Activated CD8-positive, alpha-beta T cell treated with anti-CD3 and anti-CD28 coated beads for 36 hours (primary cell): Measurements from ENCODE around the gene ADIG. TPM values are rescaled to one million over a fixed set of nuclear protein-coding genes. Genes with fewer than 3 reads are reported as not detected.

Experiments
- ATAC-seq: fragments of 200-7000 bp; cut with Tn5 transposase; one replicate; pipeline ENCODE4 v1.10.0; 2021; ENCODE audit warnings: mild to moderate bottlenecking, moderate library complexity
- CTCF ChIA-PET: fragments of 350-600 bp; sonication (Branson Sonifier 250); formaldehyde crosslinking; loops from one replicate; lab custom pipeline; 2021; ENCODE audit warnings: antibody characterized with exemption; lab: Charles Lee
- POLR2A ChIA-PET: fragments of 350-600 bp; sonication (Branson Sonifier 250); formaldehyde crosslinking; loops from one replicate; lab custom pipeline; 2021; ENCODE audit warnings: antibody characterized with exemption; lab: Charles Lee
- DNase-seq: peaks from one replicate; pipeline ENCODE4 v3.0.0-alpha.2; 2020
- H3K27ac Mint-ChIP-seq: one replicate; pipeline ENCODE4 v1.8.0; 2021; ENCODE audit warnings: mild to moderate bottlenecking, mixed read lengths
- H3K27me3 Mint-ChIP-seq: one replicate; pipeline ENCODE4 v1.8.0; 2021; ENCODE audit warnings: mixed read lengths
- H3K36me3 Mint-ChIP-seq: one replicate; pipeline ENCODE4 v1.8.0; 2021; ENCODE audit warnings: low read depth, mixed read lengths
- H3K4me1 Mint-ChIP-seq: one replicate; pipeline ENCODE4 v1.8.0; 2021; ENCODE audit warnings: low read depth, mixed read lengths
- H3K4me3 Mint-ChIP-seq: one replicate; pipeline ENCODE4 v1.8.0; 2021; ENCODE audit warnings: mild to moderate bottlenecking, moderate library complexity, mixed read lengths
- H3K9me3 Mint-ChIP-seq: one replicate; pipeline ENCODE4 v1.8.0; 2021; ENCODE audit warnings: mixed read lengths
- CTCF ChIP-seq: fragments of 200-600 bp; IDR thresholded peaks from one replicate; pipeline ENCODE4 v1.8.0; 2022; ENCODE audit warnings: antibody characterized with exemption, mild to moderate bottlenecking
- intact Hi-C: fragments of 100-400 bp; cut with micrococcal nuclease; formaldehyde crosslinking; loops from one replicate; pipeline ENCODE4 v1.10.0; 2022
- total RNA-seq, 2 experiments: library from RNA; stranded (reverse); gene quantifications; one replicate each; pipeline ENCODE4 v1.2.3, GENCODE V29; 2021

The ADIG gene
- not detected for total RNA-seq

GRCh38 chr20:38581013-38581412, at the start of gene ADIG:
TSS of gene ADIG (plus strand) at chr20:38581197. CDS start at chr20:38581251, 54 bp downstream.
- CTCF ChIA-PET, result interaction anchor here (1.2 kb wide), 1 partner anchor 53 kb away, joined by 3 read pairs; no protein-coding TSS in a partner anchor
- Mint-ChIP-seq H3K27me3 (no peaks in the 10 kb centered on the region), H3K36me3 (no peaks in the 10 kb centered on the region), H3K4me1 (no peaks in the 10 kb centered on the region), H3K9me3 (no peaks in the 10 kb centered on the region), H3K27ac (no peak within 1 kb of the TSS), H3K4me3 (no peak within 1 kb of the TSS)
- POLR2A ChIA-PET, result no interaction called here
- ATAC-seq (no peak), DNase-seq (no peak)
- intact Hi-C loops, result no loop called here
- no peak for TF ChIP-seq CTCF

- H3K4me3 Mint-ChIP-seq, result no peak overlapping the region
- peaks cover 3% of the 10 kb centered on the region for H3K4me1 Mint-ChIP-seq
- POLR2A ChIA-PET, result interaction anchor here (0.9 kb wide), 1 partner anchor 119 kb away, joined by 3 read pairs; no protein-coding TSS in a partner anchor
- no peak for TF ChIP-seq CTCF
- DNase-seq, result peak; percentile 35
- peaks cover 29% of the 10 kb centered on the region for H3K36me3 Mint-ChIP-seq
- CTCF ChIA-PET, result interaction anchor here (0.8 kb wide), 1 partner anchor 12 kb away, joined by 3 read pairs; no protein-coding TSS in a partner anchor
- intact Hi-C loops, result no loop called here
- no peaks in the 10 kb centered on the region for H3K27me3 Mint-ChIP-seq
- ATAC-seq, result peak; percentile 60
- no peaks in the 10 kb centered on the region for H3K9me3 Mint-ChIP-seq
- H3K27ac Mint-ChIP-seq, result peak overlapping the region; percentile 52
Observed at GRCh38 chr20:38534756-38535155, 46.2 kb upstream of the ADIG start.

DNA sequence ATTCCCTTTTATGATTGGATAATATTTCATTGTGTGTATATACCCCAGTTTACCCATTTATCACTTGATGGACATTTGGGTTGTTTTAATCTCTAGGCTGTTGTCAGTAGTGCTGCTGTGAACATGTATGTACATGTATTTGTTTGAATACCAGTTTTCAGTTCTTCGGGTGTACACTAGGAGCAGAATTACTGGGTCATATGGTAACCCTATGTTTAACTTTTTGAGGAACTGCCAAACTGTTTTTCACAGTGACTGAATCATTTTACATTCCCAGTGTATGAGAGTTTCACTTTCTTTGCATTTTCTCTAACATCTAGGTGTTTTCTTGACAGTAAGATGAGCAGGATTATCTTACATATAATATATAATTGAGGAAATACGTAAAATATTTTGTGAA, 44.7 kb upstream of the ADIG start:
- DNase-seq (no peak), ATAC-seq (no peak)
- peaks cover 37% of the 10 kb centered on the region for H3K36me3 Mint-ChIP-seq
- H3K9me3 Mint-ChIP-seq, result no peaks in the 10 kb centered on the region
- H3K4me3 Mint-ChIP-seq, result no peak overlapping the region
- H3K4me1 Mint-ChIP-seq, result peaks cover 3% of the 10 kb centered on the region
- H3K27ac Mint-ChIP-seq, result no peak overlapping the region
- H3K27me3 Mint-ChIP-seq, result no peaks in the 10 kb centered on the region
- TF ChIP-seq CTCF, result no peak
- CTCF ChIA-PET, result no interaction called here
- intact Hi-C loops, result no loop called here
- POLR2A ChIA-PET, result no interaction called here

DNA sequence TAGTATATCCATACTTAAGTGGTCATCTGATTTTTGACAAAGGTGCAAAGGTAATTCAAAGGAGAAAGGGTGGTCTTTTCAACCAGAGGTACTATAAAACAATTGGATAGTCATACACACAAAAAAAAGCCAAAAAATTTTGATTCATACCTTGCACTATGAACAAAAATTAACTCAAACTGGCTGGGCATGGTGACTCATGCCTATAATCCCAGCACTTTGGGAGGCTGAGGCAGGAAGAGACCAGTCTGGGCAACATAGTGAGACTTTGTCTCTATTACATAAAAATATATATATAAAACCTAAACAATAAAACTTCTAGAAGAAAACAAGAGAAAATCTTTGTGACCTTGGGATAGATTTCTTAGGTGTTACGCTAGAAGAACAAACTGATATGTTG, 43.8 kb upstream of the ADIG start:
- Mint-ChIP-seq H3K4me1 (peaks cover 3% of the 10 kb centered on the region), H3K9me3 (no peaks in the 10 kb centered on the region), H3K27me3 (no peaks in the 10 kb centered on the region), H3K27ac (no peak overlapping the region), H3K36me3 (peaks cover 42% of the 10 kb centered on the region), H3K4me3 (no peak overlapping the region)
- intact Hi-C loops, result no loop called here
- DNase-seq (no peak), ATAC-seq (no peak)
- no peak for TF ChIP-seq CTCF
- ChIA-PET POLR2A (no interaction called here), CTCF (no interaction called here)

DNA sequence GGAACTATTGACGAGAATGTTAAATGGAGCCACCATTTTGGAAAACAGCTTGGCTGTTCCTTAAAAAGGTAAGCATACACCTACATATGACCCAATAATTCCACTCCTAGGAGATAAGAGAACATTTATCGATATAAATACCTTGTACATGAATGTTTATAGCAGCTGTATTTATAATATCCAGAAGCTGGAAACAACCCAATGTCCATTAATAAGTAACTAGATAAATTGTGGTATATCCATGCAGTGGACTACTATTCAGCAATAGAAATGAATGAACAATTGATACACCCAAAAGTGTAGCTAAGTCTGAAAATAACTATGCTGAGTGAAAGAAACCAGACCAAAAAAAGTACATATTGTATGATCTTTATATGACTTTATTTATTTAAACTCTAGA, 42.2 kb upstream of the ADIG start:
- ChIA-PET POLR2A (interaction anchor here (0.6 kb wide), 1 partner anchor 24 kb away, joined by 4 read pairs; no protein-coding TSS in a partner anchor), CTCF (interaction anchor here (1.4 to 2.1 kb wide), 2 partner anchors 8 to 19 kb away, joined by 4 to 6 read pairs; no protein-coding TSS in a partner anchor)
- intact Hi-C loops, result no loop called here
- Mint-ChIP-seq H3K27me3 (no peaks in the 10 kb centered on the region), H3K36me3 (peaks cover 46% of the 10 kb centered on the region), H3K4me1 (peaks cover 3% of the 10 kb centered on the region), H3K27ac (no peak overlapping the region), H3K9me3 (no peaks in the 10 kb centered on the region), H3K4me3 (no peak overlapping the region)
- no peak for TF ChIP-seq CTCF
- DNase-seq, result no peak
- ATAC-seq, result no peak
